HG02840 (cell line): ENCODE results near the gene KCND2.

Experiments
- ATAC-seq: cut with Tn5 transposase; IDR thresholded peaks from one replicate; pipeline ENCODE4 v1.9.1; 2021; ENCODE audit warnings: mild to moderate bottlenecking, moderate library complexity, moderate number of reproducible peaks; ENCODE audit not compliant: unreplicated experiment, low FRiP score

The KCND2 gene

DNA sequence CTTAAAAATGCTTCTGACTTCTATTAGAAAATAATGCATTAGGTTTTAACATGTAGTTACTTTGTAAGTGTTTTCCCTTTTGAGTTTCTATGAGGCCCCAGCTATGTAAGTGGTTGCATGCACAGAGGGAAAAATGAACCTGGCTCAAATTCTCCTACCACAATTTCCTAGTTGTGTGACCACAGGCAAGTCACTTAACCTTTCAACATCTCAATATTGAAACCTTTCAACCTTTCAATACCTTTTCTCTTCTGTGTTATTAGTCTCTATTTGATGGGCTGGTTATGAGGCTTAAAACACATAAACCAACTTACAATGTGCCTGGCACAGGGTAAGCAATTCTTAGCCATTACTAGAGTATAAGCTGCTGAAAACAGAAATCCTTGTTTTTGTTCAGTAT lies 203.0 kb downstream of the KCND2 start:
- ATAC-seq, result no peak

DNA sequence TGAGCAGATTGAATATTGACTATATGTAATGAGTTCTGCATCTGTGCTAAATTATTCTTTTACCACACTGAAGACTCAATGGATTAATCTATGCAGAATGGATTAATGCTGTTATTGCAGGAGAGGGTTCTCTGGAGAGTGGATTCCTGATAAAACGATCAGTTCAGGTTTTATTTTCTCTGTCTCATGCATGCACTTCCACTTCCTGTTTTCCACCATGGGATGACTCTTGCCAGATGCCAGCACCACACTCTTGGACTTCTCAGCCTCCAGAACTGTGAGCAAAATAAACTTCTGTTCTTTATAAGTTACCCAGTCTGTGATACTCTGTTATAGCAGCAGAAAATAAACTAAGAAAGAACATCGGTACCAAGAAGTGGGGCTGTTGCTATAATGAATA lies 207.5 kb downstream of the KCND2 start:
- ATAC-seq, result no peak

DNA sequence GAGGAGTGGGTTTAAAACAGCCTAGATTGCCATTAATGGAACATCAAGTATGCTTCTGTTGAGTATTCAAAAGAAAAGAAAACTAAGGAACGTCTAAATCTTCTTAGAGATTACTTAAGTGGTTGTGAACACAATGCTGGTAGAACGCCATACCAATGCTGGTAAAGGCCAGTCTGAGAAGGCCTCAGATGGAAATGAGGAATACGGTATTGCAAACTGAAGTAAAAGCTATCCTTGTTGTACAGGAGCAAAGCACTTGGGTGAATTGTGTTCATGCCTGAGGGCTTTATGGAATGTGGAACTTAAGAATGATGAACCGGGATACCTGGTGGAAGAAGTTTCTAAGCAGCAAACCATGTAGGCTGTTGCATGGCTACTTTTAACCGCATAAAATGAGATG lies 208.0 kb downstream of the KCND2 start:
- no peak for ATAC-seq

DNA sequence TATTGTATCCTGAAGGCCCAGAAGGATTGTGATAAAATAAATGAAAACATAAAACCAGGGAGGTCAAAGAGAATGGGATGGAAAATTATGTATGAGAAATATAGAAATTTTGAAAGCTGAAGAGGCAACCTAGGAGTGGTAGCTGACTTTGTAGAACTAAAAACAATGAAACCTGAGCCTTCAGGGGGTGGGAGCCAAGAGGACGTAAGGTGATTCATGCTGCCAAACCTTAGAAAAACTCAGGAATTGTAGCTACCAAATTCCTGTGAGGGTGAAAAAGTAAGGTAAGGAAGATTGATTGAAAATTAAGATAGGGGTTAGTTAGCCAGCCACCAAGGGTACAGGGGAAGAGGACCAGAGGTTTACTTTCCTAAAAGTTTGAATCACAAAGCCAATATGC lies 213.2 kb downstream of the KCND2 start:
- no peak for ATAC-seq

DNA sequence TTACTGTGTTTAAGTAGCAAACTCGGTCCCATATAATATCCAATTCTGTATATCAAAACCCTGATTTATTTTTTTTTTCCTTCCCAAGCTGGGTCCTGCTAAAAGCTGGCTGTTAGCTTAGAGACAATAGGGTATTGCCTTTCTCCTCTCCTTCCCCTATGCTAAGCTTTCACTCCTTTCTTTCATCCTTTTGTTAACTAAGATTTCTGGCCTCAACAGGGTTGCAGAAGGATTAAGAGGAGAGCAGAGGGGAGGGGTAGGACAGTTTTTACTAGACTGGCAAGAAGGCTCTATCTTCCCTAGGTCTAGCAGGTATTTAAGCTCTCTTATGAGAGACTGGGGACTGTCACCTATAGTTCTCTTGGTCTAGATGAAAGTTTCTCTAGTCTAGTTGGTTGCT lies 229.2 kb downstream of the KCND2 start:
- ATAC-seq, result no peak

DNA sequence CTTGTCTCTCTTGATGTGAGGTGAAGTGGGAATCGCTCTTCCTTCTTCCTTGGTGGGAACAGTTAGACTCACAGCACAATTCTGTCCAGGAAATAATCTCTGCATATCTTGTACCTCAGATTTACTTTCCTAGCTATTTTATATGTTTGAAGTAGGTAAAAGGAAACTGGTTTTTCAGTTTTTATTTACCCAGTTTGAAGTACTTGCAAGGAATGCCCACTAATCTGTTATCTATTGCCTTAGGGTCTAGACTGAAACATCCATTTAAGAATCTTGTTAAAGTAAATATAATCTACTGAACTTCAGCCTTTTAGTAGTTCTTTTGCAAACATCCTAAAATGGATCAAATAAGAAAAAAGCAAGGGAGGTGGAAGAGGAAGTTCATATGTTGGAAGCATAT lies 229.8 kb downstream of the KCND2 start:
- no peak for ATAC-seq

DNA sequence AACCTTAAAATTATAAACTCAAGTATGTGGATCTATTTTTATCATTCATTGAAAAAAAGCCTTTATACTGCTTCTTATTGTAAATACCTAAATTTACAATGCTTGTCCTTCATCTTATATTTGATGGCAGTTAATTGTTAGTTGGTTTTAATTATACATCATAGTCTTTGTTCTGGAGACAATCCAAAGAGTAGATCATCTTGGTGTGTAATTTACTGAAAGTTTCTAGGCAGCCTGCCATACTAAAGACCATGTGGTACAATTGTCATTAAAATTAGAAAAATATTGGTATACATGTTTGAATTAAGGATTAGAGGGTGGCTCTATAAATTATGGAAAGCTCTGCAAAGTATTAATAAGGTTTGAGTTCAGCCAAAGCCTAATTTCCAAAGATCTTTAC lies 231.4 kb downstream of the KCND2 start:
- no peak for ATAC-seq

DNA sequence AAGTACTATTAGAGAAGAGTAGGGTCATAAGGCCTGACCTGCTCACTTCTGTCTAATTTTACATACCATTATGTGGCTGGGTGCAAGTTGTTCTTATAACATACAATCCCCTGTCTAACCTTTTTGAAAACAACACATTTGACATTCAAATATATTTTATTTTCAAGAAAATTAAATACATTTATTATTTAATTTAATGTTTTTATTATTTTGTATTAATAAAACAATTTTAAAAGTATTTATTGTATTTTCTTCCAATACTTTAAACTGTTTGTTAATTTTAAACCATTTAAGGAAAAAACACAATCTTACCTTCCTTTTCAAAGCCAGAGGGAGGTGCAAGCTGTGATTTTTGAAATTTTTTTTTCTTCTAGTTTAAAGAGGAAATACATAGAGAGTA lies 232.8 kb downstream of the KCND2 start:
- ATAC-seq, result no peak

DNA sequence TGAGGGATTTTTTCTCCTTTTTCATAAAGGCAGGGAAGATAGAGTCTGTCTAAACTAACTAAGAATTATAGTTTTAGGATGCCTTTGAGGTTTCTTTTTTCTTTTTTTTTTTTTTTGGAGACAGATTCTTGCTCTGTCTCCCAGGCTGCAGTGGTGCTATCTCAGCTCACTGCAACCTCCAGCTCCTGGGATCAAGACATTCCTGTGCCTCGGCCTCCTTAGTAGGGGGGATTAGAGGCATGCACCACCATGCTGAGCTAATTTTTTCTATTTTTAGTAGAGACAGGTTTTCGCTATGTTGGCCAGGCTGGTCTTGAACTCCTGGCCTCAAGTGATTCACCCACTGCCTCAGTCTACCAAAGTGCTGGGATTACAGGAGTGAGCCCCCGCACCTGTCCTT lies 239.7 kb downstream of the KCND2 start:
- no peak for ATAC-seq

DNA sequence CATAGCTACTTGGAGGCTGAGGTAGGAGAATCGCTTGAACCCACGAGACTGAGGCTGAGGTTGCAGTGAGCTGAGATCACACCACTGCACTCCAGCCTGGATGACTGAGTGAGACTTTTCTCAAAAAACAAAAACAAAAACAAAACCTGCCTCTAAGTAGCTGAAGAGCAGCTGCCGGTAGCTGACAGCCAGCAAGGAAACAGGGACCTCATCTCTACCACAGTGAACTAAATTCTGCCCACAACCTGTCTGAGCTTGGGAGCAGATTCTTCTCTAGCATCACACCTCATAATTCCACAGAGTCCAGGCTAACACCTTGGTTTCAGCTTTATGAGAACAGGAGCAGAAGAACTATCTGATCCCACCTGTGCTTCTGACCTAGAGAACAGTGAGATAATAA lies 246.2 kb downstream of the KCND2 start:
- no peak for ATAC-seq

DNA sequence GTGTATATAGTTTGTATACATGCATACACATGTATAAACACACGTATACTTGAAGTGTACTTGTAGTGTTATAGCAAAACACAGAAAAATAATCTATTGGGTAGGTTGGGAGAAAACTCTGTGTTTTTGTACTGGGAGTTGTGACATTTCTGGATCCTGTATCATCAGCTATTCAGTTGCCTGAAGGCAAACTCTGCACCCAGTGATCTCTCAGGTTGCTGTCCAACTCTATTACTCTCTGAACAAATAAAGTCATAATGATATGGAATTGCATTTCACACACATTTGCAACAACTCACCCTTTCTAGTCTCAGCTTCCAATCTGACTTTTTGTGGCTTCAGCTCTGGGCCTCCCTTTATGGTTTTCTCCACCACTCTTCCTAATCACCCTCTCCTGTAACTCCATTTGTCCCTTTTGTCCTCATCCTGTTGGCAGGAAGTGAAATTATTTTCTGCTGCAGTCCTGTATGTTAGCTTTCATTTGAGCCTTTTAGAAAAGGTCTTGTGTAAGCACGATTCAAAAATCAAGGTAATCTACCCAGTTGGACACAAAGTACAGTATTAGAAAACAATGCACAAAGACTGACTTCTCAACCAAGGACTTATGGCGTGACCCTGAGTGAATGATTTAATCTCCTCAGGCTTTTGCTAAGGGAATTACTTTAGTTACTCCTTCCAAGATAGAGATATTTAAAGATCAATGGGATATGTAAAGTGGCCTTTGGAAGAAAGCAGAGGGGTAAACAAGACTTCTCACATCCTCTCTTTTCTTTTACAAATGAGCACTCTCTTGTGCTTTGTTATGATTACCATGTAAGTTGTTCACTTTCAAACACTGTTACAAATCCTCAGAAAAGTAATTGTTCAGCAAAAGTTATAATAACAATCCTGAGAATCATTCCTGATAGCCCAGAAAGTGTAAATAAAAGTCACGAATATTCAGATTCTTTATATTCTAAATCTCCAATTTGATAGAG lies 249.1 kb downstream of the KCND2 start:
- no peak for ATAC-seq

DNA sequence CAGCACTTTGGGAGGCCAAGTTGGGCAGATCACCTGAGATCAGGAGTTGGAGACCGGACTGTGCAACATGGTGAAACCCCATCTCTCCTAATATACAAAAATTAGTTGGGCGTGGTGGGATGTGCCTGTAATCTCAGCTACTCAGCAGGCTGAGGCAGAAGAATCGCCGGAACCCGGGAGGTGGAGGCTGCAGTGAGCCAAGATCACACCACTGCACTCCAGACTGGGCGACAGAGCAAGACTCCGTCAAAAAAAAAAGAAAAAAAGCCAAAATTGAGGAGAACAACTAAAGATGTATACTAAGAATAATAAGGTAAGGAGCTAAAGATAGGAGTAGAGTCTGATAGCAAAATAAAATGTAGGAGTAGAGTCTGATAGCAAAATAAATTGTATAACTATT lies 251.0 kb downstream of the KCND2 start:
- no peak for ATAC-seq

DNA sequence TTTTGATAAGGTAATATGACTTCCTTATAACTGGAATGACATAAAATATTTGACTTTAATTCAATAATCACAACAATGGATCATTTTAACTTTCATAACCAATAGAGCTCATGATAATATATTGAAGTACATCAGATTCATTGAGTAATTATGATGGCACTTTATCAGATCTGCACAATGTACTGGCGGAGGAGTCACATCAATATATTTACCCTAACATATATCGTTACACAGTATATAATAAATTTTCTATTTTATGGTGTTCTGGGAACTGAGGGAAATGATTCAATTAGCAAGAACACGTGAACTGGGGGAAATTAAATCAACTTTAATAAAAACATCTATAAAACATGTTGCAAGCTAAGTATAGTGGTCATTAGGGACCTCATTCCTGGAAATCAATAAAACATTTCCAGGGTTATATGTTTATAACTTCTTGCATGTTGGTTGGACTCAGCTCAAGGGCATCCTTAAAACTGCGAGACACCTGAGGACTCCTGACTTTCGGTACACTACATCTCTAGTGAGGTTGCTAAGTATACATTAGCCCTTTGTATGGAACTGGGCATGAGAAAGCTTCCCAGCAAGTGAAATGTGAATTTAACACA lies 254.0 kb downstream of the KCND2 start:
- ATAC-seq, result no peak

DNA sequence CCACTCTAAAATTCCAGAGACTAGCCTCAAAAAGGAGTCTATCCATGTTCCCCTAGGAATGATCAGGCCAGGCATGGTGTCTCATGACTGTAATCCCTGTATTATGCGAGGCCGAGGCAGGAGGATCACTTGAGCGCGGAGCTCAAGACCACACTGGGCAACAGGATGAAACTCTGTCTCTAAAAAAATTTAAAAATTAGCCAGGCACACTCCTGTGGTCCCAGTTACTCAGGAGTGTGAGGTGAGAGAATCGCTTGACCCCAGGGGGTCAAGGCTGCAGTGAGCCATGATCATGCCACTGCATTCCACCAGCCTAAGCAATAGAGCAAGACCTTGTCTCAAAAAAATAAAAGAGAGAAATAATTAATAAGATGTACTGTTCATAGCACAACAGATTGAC lies 256.8 kb downstream of the KCND2 start:
- ATAC-seq, result no peak

DNA sequence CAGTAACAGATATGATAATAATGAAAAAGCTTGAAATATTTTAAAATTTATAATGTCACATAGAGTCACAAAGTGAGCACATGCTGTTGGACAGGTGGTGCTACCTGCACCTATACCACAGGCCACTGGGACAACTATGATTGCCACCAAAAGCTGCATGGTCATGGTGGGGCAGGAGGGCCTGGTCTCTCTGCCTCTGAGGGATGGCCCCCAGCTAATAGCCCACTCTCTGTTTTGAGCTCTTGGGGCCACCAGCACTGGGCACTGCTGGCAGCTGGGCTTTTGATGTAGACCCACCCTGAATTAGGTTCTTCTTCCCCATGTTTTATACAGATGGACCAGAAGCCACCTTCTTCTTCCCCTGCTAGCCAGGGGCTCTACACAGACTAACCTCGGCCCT lies 265.4 kb downstream of the KCND2 start:
- ATAC-seq, result no peak

DNA sequence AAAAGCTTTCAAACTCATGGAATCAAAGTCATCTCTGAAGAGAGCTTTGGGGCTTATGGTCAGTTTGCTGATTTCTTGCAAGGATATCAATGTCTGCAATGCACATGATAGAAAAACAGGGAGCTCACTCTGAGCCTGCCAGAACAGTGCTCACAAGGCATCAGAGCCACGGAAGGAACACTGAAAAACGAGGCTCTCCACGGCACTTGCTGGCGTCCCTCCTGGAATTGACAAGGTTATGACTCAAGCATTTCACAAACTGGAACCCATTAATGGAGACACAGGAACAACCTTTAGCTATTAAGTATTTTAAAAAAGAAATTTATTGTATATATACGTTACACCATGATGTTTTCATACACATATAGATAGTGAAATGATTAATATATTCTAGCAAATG lies 266.3 kb downstream of the KCND2 start:
- no peak for ATAC-seq

DNA sequence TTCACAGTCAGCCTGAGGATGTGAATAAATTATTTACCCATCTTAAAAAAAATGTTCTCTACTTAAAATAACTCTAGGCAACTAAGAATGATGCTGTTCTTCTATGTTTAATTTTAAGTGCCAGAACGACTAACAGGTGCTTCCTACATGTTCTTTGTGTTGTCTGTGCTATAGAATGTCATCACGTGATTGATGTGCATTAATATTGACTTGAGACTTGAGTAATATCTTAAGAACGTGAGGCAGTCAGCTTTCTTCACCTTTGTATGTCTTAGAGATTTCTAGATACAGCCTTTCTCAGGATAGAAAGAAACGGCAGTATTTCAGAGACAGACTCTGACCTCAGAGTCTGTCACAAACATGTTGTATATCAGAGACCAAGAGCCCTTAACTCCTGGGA lies 274.6 kb downstream of the KCND2 start:
- no peak for ATAC-seq

DNA sequence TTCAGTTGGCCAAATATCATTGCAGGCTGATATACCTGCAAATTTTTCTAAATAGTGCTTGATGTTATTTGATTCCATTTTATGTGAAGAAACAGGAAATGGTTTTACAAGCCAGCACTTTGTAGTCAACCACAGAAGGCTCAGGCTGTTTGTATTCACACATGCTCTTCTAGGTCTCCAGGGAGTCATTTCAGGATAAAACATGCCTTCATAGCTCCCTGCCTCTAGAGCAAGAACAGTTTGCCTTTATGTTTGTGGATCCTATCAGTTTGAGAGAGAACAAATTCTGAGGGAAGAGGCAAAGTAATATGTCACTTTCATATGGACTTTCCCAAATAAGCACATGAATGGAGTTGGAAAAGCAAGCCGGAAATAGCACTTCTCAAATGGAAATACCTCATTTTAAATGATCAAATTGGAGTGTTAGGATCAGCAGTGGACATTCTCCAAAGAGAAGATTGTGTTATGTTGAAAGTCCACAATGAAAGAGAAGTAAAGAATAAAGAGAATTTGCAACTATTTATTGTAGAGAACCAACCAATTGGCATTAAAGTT lies 277.6 kb downstream of the KCND2 start:
- no peak for ATAC-seq

DNA sequence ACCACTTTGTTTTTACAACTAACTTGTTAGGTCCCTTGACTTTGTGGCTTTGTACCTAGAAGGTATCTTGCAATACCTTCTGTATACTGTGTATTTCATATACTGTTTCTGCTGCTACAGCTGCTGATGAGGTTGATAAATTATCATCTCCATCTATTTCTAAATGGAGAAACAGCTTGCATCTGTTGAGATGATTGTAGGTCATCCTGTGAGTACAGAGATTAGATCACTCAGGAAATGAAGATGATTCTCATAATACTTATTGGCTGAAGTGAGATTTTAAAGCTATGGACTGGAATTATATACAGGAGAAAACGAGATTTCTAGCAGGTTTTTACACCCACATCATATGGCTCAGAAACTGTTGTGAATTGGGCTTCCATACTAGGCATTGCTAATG lies 280.5 kb downstream of the KCND2 start:
- ATAC-seq, result no peak

DNA sequence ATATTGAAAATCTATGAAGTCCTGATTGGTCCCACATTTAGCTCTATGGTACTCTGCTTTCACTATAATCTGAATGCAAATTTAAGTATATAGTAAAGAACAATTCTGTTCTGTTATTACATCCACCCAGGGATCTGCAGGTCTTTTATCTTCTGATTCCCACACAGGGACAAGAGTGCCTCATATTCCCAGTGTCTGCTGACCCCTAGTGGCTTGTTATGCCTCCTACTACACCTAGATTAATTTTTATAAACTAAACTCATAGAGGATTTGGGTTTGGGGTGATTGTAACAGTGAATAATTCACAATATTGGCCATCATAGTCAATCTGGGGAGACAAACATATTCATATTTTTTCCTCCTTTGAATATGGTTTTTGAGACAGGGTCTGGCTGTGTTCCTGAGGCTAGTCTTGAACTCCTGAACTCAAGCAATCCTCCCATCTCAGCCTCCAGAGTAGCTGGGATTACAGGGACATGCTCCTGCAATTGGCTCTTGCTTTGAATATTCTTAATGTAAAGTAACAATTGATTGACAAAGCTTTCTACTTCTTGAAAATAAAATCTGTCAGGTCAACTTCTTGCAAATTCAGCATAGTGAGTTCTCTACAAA lies 282.1 kb downstream of the KCND2 start:
- no peak for ATAC-seq

DNA sequence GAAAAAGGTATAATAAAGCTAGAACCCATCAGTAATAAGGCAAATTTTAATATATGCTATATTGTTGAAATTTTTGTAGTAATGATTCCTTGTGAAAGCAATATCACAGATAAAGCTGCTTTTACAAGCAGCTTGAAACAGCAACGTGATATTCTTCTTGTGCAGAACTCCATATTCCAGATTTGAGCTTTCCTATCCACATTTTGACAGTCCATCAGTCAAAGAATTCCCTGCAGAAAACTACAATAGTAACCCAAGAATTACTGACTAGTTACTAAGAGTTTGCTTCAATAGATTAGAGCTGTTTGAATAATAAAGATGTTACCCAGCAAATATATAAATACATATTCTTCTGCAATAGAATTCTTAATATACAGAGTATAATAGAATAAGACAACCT lies 291.2 kb downstream of the KCND2 start:
- no peak for ATAC-seq
